Kidney (tissue), 14 donors: ENCODE results near the gene SULT1A1. TPM values are rescaled to one million over a fixed set of nuclear protein-coding genes. Genes with fewer than 3 reads are reported as not detected.
A peak's percentile ranks its signal among the peaks of the same experiment; 100 is the strongest.

ENCODE experiments used
- DNase-seq, 5 donors: peaks; one replicate each; pipeline ENCODE4 v3.0.0-alpha.2; 2013 to 2020
- FAIRE-seq: peaks from 2 replicates; lab custom pipeline; 2012; peaks lifted over from hg19 to GRCh38; lab: Jason Lieb, UNC
- H3K27ac ChIP-seq, 2 donors: one replicate each; pipeline ENCODE4 v1.7.0; 2013; ENCODE audit warnings: low read depth in 2 of 2, low read length in 2 of 2, inconsistent platforms in 1 of 2
- H3K27me3 ChIP-seq: one replicate; pipeline ENCODE4 v1.7.1; 2013; ENCODE audit warnings: low read length, inconsistent platforms; ENCODE audit not compliant: control insufficient read depth, insufficient read depth
- H3K36me3 ChIP-seq, 3 donors: one replicate each; pipeline versions ENCODE4 v1.7.0 to v1.7.1; 2013; ENCODE audit warnings: low read length in 3 of 3, control low read depth in 1 of 3, inconsistent platforms in 1 of 3; ENCODE audit not compliant: insufficient read depth in 3 of 3, control insufficient read depth in 2 of 3
- H3K4me1 ChIP-seq, 3 donors: one replicate each; pipeline versions ENCODE4 v1.7.0 to v1.7.1; 2013; ENCODE audit warnings: low read length in 3 of 3, inconsistent platforms in 1 of 3, low read depth in 1 of 3; ENCODE audit not compliant: control insufficient read depth in 2 of 3, insufficient read depth in 2 of 3
- H3K4me3 ChIP-seq, 3 donors: one replicate each; pipeline versions ENCODE4 v1.7.0 to v1.8.1; 2013; ENCODE audit warnings: low read length in 3 of 3, control low read depth in 1 of 3, inconsistent platforms in 1 of 3
- H3K9ac ChIP-seq, 3 donors: one replicate each; pipeline versions ENCODE4 v1.7.0 to v1.7.1; 2013; ENCODE audit warnings: low read length in 3 of 3, control low read depth in 1 of 3, inconsistent platforms in 1 of 3
- H3K9me3 ChIP-seq, 3 donors: one replicate each; pipeline versions ENCODE4 v1.7.0 to v1.7.1; 2013; ENCODE audit warnings: low read length in 3 of 3, control low read depth in 1 of 3, inconsistent platforms in 1 of 3; ENCODE audit not compliant: control insufficient read depth in 2 of 3, insufficient read depth in 1 of 3
- intact Hi-C: fragments of 100-400 bp; cut with DNase I; formaldehyde crosslinking; loops from one replicate; pipeline ENCODE4 v1.11.1; 2022
- polyA plus RNA-seq: library from polyadenylated mRNA; stranded (reverse); fragments of 350-450 nt; fragmentation: Illumina TruSeq; extraction: RNeasy Lipid Tissue Mini Kit (QIAGEN cat#74804); gene quantifications from one replicate; pipeline ENCODE4 v1.2.3, GENCODE V29; 2014; ENCODE audit warnings: low read depth, low replicate concordance; ENCODE audit not compliant: insufficient read depth
- total RNA-seq: library from RNA; stranded (reverse); fragmentation: NEBNext Ultra II Directional; extraction: Animal tissue kit (Norgen Biotek cat#: 25700); gene quantifications from one replicate; pipeline ENCODE4 v1.2.1, GENCODE V29; 2021
- TF ChIP-seq, protein P1 (sequence below): IDR thresholded peaks from 3 replicates; pipeline ENCODE4 v1.5.1; 2012; ENCODE audit warnings: mild to moderate bottlenecking, moderate library complexity, borderline replicate concordance; ENCODE audit not compliant: insufficient read depth; ENCODE audit errors: extremely low read depth
- donor health status: control.
- donor health status: control.
- donor health status: control.
- donor health status: control.
- donor health status: control.
- donor health status: DM: yes; HTN: yes; CAD: no.
- donor health status: Normal renal cell carcinoma (clear cell type).

The SULT1A1 gene
- total and polyA plus RNA-seq, 2 donors from 2014 or later = 20.7 to 50.2 TPM

DNA sequence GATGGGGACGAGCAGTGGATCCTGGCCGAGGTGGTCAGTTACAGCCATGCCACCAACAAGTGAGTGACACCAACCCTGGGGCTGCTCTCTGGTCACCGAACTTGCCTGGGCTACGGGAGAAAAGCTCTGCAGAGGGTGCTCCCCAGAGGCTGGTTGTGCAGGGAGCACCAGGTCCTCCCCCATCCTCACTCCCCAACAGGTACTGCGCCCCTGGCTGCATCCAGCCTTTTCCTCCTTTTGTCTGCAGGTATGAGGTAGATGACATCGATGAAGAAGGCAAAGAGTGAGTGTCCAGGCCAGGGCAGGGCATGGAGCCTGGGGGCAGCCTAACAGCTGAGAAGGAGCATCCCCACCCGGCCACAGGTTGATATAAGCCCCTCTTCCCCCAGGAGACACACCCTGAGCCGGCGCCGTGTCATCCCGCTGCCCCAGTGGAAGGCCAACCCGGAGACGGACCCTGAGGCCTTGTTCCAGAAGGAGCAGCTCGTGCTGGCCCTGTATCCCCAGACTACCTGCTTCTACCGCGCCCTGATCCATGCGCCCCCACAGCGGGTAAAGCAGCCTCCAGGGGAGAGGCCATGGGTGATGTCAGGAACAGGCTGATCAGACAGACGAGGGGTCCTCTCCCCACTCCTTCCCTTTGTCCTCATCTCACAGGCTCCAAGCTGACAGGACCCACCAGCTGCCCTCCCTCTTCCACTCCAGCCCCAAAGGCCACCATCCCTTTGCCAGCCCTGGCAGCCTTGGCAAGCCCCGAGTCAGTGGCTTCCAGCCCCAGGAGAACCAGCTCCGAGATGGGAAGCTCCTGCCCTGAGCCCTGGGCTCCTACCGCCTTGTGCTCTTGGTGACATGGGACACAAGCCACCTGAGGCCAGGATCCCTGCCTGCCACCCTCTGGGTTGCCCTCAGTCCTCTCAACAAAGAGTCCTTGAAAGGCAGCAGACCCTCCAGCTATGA lies 19.2 kb downstream of the SULT1A1 start:
- DNase-seq (peak in 1 of 5 donors; percentile 56), FAIRE-seq (no peak)
- H3K36me3 ChIP-seq = peaks cover 0 to 13% (median 12%) of the 10 kb centered on the region in 3 donors
- H3K27me3 ChIP-seq = no peaks in the 10 kb centered on the region
- TF ChIP-seq, protein P1, sequence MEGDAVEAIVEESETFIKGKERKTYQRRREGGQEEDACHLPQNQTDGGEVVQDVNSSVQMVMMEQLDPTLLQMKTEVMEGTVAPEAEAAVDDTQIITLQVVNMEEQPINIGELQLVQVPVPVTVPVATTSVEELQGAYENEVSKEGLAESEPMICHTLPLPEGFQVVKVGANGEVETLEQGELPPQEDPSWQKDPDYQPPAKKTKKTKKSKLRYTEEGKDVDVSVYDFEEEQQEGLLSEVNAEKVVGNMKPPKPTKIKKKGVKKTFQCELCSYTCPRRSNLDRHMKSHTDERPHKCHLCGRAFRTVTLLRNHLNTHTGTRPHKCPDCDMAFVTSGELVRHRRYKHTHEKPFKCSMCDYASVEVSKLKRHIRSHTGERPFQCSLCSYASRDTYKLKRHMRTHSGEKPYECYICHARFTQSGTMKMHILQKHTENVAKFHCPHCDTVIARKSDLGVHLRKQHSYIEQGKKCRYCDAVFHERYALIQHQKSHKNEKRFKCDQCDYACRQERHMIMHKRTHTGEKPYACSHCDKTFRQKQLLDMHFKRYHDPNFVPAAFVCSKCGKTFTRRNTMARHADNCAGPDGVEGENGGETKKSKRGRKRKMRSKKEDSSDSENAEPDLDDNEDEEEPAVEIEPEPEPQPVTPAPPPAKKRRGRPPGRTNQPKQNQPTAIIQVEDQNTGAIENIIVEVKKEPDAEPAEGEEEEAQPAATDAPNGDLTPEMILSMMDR = no peak
- H3K27ac ChIP-seq = no peak overlapping the region
- no peak overlapping the region for H3K9ac ChIP-seq
- H3K9me3 ChIP-seq = no peaks in the 10 kb centered on the region
- no peaks in the 10 kb centered on the region for H3K4me1 ChIP-seq
- intact Hi-C loops = no loop called here
- no peak overlapping the region for H3K4me3 ChIP-seq

DNA sequence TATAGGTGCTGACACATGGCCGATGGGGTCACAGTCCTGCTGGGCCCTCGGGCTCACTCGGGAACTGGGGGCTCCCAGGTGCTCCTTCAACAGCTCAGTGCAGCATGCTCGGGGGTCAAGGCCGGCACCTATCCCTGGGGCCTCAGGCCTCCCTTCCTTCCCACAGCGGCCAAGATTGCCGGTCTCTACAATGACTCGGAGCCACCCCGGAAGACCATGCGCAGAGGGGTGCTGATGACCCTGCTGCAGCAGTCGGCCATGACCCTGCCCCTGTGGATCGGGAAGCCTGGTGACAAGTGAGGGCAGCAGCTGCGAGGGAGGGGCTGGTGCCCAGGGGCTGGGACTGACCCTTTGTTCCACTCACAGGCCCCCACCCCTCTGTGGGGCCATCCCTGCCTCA lies 19.9 kb downstream of the SULT1A1 start:
- Histone ChIP-seq H3K4me3 (no peak overlapping the region), H3K9ac (no peak overlapping the region), H3K9me3 (no peaks in the 10 kb centered on the region), H3K27me3 (no peaks in the 10 kb centered on the region), H3K4me1 (no peaks in the 10 kb centered on the region), H3K36me3 (peaks cover 0 to 18% (median 16%) of the 10 kb centered on the region in 3 donors), H3K27ac (no peak overlapping the region)
- FAIRE-seq (no peak), DNase-seq (peak in 1 of 5 donors; percentile 69)
- intact Hi-C loops = no loop called here
- TF ChIP-seq, protein P1 = no peak

DNA sequence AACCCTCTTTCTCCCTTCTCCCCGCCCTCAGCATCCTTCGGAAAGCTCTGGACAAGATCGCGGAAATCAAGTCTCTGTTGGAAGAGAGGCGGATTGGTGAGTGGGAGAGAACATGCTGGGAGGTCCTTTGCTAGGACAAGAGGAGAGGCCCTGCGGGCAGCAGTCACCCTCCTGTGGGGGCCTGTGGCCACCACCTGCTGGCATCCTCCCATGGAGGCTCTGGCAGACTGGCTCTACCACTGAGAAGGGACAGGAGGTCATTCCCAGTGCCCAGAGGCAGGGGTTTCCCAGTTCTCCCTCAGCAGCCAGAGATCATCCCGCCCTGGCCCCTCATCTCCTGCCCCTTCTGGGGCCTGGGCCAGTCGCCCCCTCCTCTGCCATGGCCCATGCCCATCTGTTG lies 20.8 kb downstream of the SULT1A1 start:
- Histone ChIP-seq H3K36me3 (peaks cover 0 to 18% (median 16%) of the 10 kb centered on the region in 3 donors), H3K4me1 (no peaks in the 10 kb centered on the region), H3K9me3 (no peaks in the 10 kb centered on the region), H3K4me3 (no peak overlapping the region), H3K27ac (no peak overlapping the region), H3K27me3 (no peaks in the 10 kb centered on the region), H3K9ac (no peak overlapping the region)
- DNase-seq (peak in 1 of 5 donors; percentile 45), FAIRE-seq (no peak)
- TF ChIP-seq, protein P1 = no peak
- intact Hi-C loops = no loop called here
